Hematopoietic multipotent progenitor cell (in vitro differentiated cells): ENCODE results near the gene SLC8A3. TPM values are rescaled to one million over a fixed set of nuclear protein-coding genes. Genes with fewer than 3 reads are reported as not detected.

ENCODE experiments used
- DNase-seq, 3 donors: peaks; one replicate each; pipeline ENCODE4 v3.0.0-alpha.2; 2011 to 2015; ENCODE audit warnings: low read depth in 2 of 3, low spot score in 2 of 3
- total RNA-seq: library from RNA; depleted of rRNA; stranded (reverse); fragments of >200 nt; gene quantifications from one replicate; pipeline ENCODE4 v1.2.3, GENCODE V29; 2012

SLC8A3 gene
- total RNA-seq, 1 donor, result 32.6 TPM

GRCh38 chr14:70073924-70074566, 114.7 kb downstream of the SLC8A3 start:
- peak in 2 of 3 donors; percentile 43 to 63 for DNase-seq

- DNase-seq, result no peak
These were observed 119.6 kb downstream of the SLC8A3 start for GRCh38 chr14:70069186-70069585.

GRCh38 chr14:70067810-70068209, 120.9 kb downstream of the SLC8A3 start:
- DNase-seq, result no peak

- DNase-seq, result no peak
These were observed 124.5 kb downstream of the SLC8A3 start for GRCh38 chr14:70064136-70064865.

- DNase-seq, result no peak
These were observed 127.6 kb downstream of the SLC8A3 start for GRCh38 chr14:70061108-70061507.

- no peak for DNase-seq
These were observed 129.2 kb downstream of the SLC8A3 start for GRCh38 chr14:70059545-70059944.

- no peak for DNase-seq
These were observed 131.1 kb downstream of the SLC8A3 start for GRCh38 chr14:70057519-70058136.

GRCh38 chr14:70052990-70053389, 135.8 kb downstream of the SLC8A3 start:
- DNase-seq, result peak in 2 of 3 donors; percentile 13 to 52

GRCh38 chr14:70050136-70050535, 138.6 kb downstream of the SLC8A3 start:
- no peak for DNase-seq

- DNase-seq, result no peak
These were observed 139.1 kb downstream of the SLC8A3 start for GRCh38 chr14:70049605-70050004.

- DNase-seq, result no peak
These were observed 140.5 kb downstream of the SLC8A3 start for GRCh38 chr14:70048313-70048654.

GRCh38 chr14:70047598-70048312, 141.0 kb downstream of the SLC8A3 start:
- no peak for DNase-seq

- DNase-seq, result peak in 2 of 3 donors; percentile 20 to 33
These were observed 142.8 kb downstream of the SLC8A3 start for GRCh38 chr14:70045844-70046535.

GRCh38 chr14:70045310-70045709, 143.4 kb downstream of the SLC8A3 start:
- DNase-seq, result no peak

GRCh38 chr14:70043001-70043400, 145.8 kb downstream of the SLC8A3 start:
- DNase-seq, result peak in 1 of 3 donors; percentile 58

GRCh38 chr14:70036665-70037064, 152.1 kb downstream of the SLC8A3 start:
- no peak for DNase-seq

GRCh38 chr14:70034257-70034656, 154.5 kb downstream of the SLC8A3 start:
- no peak for DNase-seq

- DNase-seq, result no peak
These were observed 155.2 kb downstream of the SLC8A3 start for GRCh38 chr14:70033561-70033960.

- DNase-seq, result no peak
These were observed 155.6 kb downstream of the SLC8A3 start for GRCh38 chr14:70033116-70033515.

GRCh38 chr14:70032447-70032846, 156.3 kb downstream of the SLC8A3 start:
- no peak for DNase-seq

GRCh38 chr14:70032016-70032415, 156.7 kb downstream of the SLC8A3 start:
- DNase-seq, result no peak
